ENCODE results near the gene TSACC. TPM values are rescaled to one million over a fixed set of nuclear protein-coding genes. Genes with fewer than 3 reads are reported as not detected.
A peak's percentile ranks its signal among the peaks of the same experiment; 100 is the strongest.

Gene TSACC
- total and polyA plus RNA-seq, 9 of the 15 experiments (the other 6 are each of a cell fraction or from before 2014, with no cell fraction given) = 0.45 to 7.4 (median 2.6) TPM

DNA sequence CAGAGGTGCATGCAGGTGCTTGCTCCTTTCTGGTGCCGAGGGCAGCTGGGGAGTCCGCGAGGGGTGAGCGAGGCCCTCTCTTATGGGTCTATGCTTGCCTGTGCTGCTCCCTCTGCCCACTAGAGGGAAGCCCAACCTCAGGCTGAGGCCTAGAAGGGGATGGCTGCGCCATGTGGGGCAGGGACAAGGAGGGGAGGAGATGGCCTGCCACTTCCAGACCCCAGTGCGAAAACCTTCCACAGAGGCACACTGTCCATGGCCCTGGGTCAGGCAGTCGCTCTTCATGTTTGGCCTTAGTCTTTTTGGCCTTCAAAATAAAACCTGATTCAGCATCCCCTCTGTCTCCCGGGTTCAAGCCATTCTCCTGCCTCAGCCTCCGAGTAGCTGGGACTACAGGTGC, 44.7 kb downstream of the TSACC start (continued):
- no peak for TF ChIP-seq ZNF282 (CRISPR knock-in tag; IDR thresholded peaks at IDR 0.05)
- no peak for TF ChIP-seq TAF1 (IDR thresholded peaks at IDR 0.05; ENCODE audit: control insufficient read depth, extremely low read depth, insufficient read depth, low read length, severe bottlenecking)
- no peak for TF ChIP-seq RBM34 (IDR thresholded peaks at IDR 0.05; ENCODE audit: borderline replicate concordance, insufficient read depth, low read length)
- no peak for TF ChIP-seq YBX1 (IDR thresholded peaks at IDR 0.05)
- no peak for TF ChIP-seq PHF21A (IDR thresholded peaks at IDR 0.05; ENCODE audit: borderline replicate concordance, low read depth)
- no peak for TF ChIP-seq NR2C2 (CRISPR knock-in tag; IDR thresholded peaks at IDR 0.05)
- no peak for TF ChIP-seq NR2C2 (tag; IDR thresholded peaks at IDR 0.05)
- no peak for TF ChIP-seq CHD1 (IDR thresholded peaks at IDR 0.05; ENCODE audit: low read length)
- TF ChIP-seq MECOM (CRISPR knock-in tag; IDR thresholded peaks at IDR 0.05) = no peak
- TF ChIP-seq TFAP4 (CRISPR knock-in tag; IDR thresholded peaks at IDR 0.05; ENCODE audit: borderline replicate concordance) = peak; percentile 71; the same call in 1 of the 2 replicates
- no peak for TF ChIP-seq RHOXF2B (CRISPR knock-in tag; conservative IDR thresholded peaks at IDR 0.05)
- peak; percentile 73; the same call in 1 of the 2 replicates for TF ChIP-seq XRCC5 (IDR thresholded peaks at IDR 0.05; ENCODE audit: low read depth, low read length)
- no peak for TF ChIP-seq MCM2 (IDR thresholded peaks at IDR 0.05; ENCODE audit: low read depth)
- peak; percentile 65 for TF ChIP-seq DEAF1 (CRISPR knock-in tag; IDR thresholded peaks at IDR 0.05)

All from K562 (cell line).